Neural progenitor cell (in vitro differentiated cells): ENCODE data around the gene TPBGL. TPM values are rescaled to one million over a fixed set of nuclear protein-coding genes. Genes with fewer than 3 reads are reported as not detected.

ENCODE experiments used
- DNase-seq: peaks from one replicate; pipeline ENCODE4 v3.0.0-alpha.2; 2016; ENCODE audit warnings: low spot score
- H2AFZ ChIP-seq: fragments of 200-600 bp; sonication (generic); replicated peaks from 2 replicates; pipeline ENCODE4 v1.6.1; 2016; ENCODE audit warnings: antibody characterized with exemption
- H3F3A ChIP-seq: fragments of 200-600 bp; sonication (generic); 2 replicates; pipeline ENCODE4 v1.6.1; 2016; ENCODE audit warnings: antibody characterized with exemption, low read depth
- H3K27ac ChIP-seq: fragments of 200-600 bp; sonication (generic); 2 replicates; pipeline ENCODE4 v1.5.1; 2016; ENCODE audit warnings: mild to moderate bottlenecking
- H3K27me3 ChIP-seq: fragments of 200-600 bp; sonication (generic); 2 replicates; pipeline ENCODE4 v1.6.1; 2016; ENCODE audit warnings: mild to moderate bottlenecking, moderate library complexity
- H3K36me3 ChIP-seq: fragments of 200-600 bp; sonication (generic); 2 replicates; pipeline ENCODE4 v1.5.1; 2016
- H3K4me1 ChIP-seq: fragments of 200-600 bp; sonication (generic); 2 replicates; pipeline ENCODE4 v1.6.1; 2016; ENCODE audit warnings: mixed run types
- H3K4me2 ChIP-seq: fragments of 200-600 bp; sonication (generic); 2 replicates; pipeline ENCODE4 v1.6.1; 2016
- H3K4me3 ChIP-seq: fragments of 200-600 bp; sonication (generic); 2 replicates; pipeline ENCODE4 v1.5.1; 2016
- H3K79me2 ChIP-seq: fragments of 200-600 bp; sonication (generic); 2 replicates; pipeline ENCODE4 v1.6.1; 2016; ENCODE audit warnings: low read depth
- H3K9ac ChIP-seq: fragments of 200-600 bp; sonication (generic); 2 replicates; pipeline ENCODE4 v1.6.1; 2016
- H3K9me3 ChIP-seq: fragments of 200-600 bp; sonication (generic); 2 replicates; pipeline ENCODE4 v1.5.1; 2016; ENCODE audit warnings: low read depth
- H4K20me1 ChIP-seq: fragments of 200-600 bp; sonication (generic); 2 replicates; pipeline ENCODE4 v1.6.1; 2016; ENCODE audit warnings: low read depth
- H3K27ac Mint-ChIP-seq: 3 replicates; pipeline ENCODE4 v1.8.0; 2021; ENCODE audit warnings: mixed read lengths
- H3K27me3 Mint-ChIP-seq: 2 replicates; pipeline ENCODE4 v1.8.0; 2022; ENCODE audit warnings: low read depth, mild to moderate bottlenecking, inconsistent platforms, moderate library complexity, mixed read lengths; ENCODE audit not compliant: insufficient read depth
- H3K36me3 Mint-ChIP-seq: 3 replicates; pipeline ENCODE4 v1.8.0; 2021; ENCODE audit warnings: mixed read lengths
- H3K4me1 Mint-ChIP-seq: 3 replicates; pipeline ENCODE4 v1.8.0; 2021; ENCODE audit warnings: mixed read lengths
- H3K4me3 Mint-ChIP-seq: 3 replicates; pipeline ENCODE4 v1.8.0; 2021; ENCODE audit warnings: mild to moderate bottlenecking, moderate library complexity, mixed read lengths
- H3K9me3 Mint-ChIP-seq: 3 replicates; pipeline ENCODE4 v1.8.0; 2020; ENCODE audit warnings: mixed read lengths
- CTCF ChIP-seq: fragments of 200-600 bp; sonication (generic); IDR thresholded peaks from 2 replicates; pipeline ENCODE4 v1.5.1; 2017; ENCODE audit warnings: antibody characterized with exemption, mild to moderate bottlenecking
- EZH2 ChIP-seq: fragments of 200-600 bp; sonication (generic); IDR thresholded peaks from 2 replicates; pipeline ENCODE4 v1.6.1; 2017; ENCODE audit warnings: antibody characterized with exemption, mild to moderate bottlenecking, moderate library complexity
- EZH2phosphoT487 ChIP-seq: fragments of 200-600 bp; sonication (generic); IDR thresholded peaks from 2 replicates; pipeline ENCODE4 v1.6.1; 2017; ENCODE audit warnings: antibody characterized with exemption
- total RNA-seq: library from RNA; depleted of rRNA; stranded (reverse); fragments of >200 nt; gene quantifications from 2 replicates; pipeline ENCODE4 v1.2.3, GENCODE V29; 2015; ENCODE audit warnings: low replicate concordance

The TPBGL gene
- total RNA-seq, 1 donor from 2014 or later, result not detected

GRCh38 chr11:75204012-75204674 lies 36.4 kb upstream of the TPBGL start:
- peaks cover 16% of the 10 kb centered on the region for H3K4me1 Mint-ChIP-seq

DNA sequence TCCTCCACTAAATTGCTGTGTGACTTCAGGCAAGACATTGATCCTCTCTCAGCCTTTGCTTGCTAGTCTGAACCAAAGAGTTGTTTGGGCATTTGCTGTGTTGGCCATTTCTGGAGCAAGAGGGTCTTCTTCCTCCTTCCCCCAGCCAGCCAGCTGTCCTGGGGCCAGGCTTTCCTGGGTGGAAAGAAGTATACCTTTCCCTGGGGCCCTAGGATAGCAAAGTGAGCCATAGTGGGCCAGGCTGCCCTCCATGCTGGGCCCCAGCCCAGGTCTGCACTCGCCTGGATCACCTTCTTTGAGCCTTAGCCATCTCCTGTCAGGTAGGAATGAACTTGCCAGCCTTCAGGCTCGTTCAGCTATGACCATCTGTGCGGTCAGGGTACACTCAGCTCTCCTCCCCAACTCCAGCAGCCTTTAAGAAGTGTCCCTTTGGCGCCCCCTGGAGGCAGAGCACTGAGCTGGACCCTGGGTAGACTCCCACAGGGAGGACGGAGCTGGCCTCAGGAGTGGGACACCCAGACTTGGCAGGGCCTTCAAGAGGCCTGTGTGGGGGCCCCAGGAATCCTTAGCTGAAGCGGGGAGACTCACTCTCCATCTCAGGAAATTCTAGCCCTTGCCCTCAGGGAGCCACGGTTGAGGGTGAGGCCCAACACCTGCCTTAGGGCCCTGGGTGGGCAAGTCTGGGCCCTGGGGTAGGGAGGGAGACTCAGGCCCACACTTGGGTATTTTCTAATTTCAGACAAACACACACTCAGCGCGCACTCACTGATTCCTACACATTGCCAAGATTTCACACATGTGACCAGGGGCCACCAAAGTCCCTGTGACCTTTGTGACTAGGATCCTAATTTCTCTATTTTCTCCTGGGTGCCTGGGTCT lies 35.6 kb upstream of the TPBGL start:
- no peak for TF ChIP-seq EZH2phosphoT487
- no peak for TF ChIP-seq EZH2
- TF ChIP-seq CTCF, result peak; percentile 92
- no peak overlapping the region for H3K27ac ChIP-seq

More at GRCh38 chr11:75204012-75204674, 36.4 kb upstream of the TPBGL start:
- no peak overlapping the region for H2AFZ ChIP-seq
- TF ChIP-seq EZH2phosphoT487 (no peak), EZH2 (no peak), CTCF (no peak)
- H3K9me3 Mint-ChIP-seq, result no peaks in the 10 kb centered on the region
- H3K27me3 ChIP-seq, result peaks cover 9% of the 10 kb centered on the region
- no peak overlapping the region for H3K4me3 ChIP-seq
- no peaks in the 10 kb centered on the region for H3K36me3 ChIP-seq
- no peak overlapping the region for H3K4me3 Mint-ChIP-seq
- peaks cover 3% of the 10 kb centered on the region for H3K4me1 ChIP-seq
- no peak for DNase-seq
- H3F3A ChIP-seq, result no peaks in the 10 kb centered on the region
- no peaks in the 10 kb centered on the region for H4K20me1 ChIP-seq
- H3K27ac Mint-ChIP-seq, result peak overlapping the region; percentile 42
- H3K9ac ChIP-seq, result no peak overlapping the region
- no peaks in the 10 kb centered on the region for H3K36me3 Mint-ChIP-seq
- H3K9me3 ChIP-seq, result no peaks in the 10 kb centered on the region
- peaks cover 17% of the 10 kb centered on the region for H3K27me3 Mint-ChIP-seq
- no peaks in the 10 kb centered on the region for H3K79me2 ChIP-seq
- H3K27ac ChIP-seq, result no peak overlapping the region
- no peak overlapping the region for H3K4me2 ChIP-seq

GRCh38 chr11:75205564-75206020 lies 35.0 kb upstream of the TPBGL start:
- no peak overlapping the region for H3K4me2 ChIP-seq
- H3F3A ChIP-seq, result no peaks in the 10 kb centered on the region
- H3K9ac ChIP-seq, result no peak overlapping the region
- peaks cover 9% of the 10 kb centered on the region for H3K27me3 ChIP-seq
- Mint-ChIP-seq H3K36me3 (no peaks in the 10 kb centered on the region), H3K27me3 (peaks cover 12% of the 10 kb centered on the region), H3K27ac (peak overlapping the region; percentile 60), H3K4me1 (peaks cover 14% of the 10 kb centered on the region), H3K9me3 (no peaks in the 10 kb centered on the region), H3K4me3 (no peak overlapping the region)
- H3K79me2 ChIP-seq, result no peaks in the 10 kb centered on the region
- H2AFZ ChIP-seq, result no peak overlapping the region
- no peaks in the 10 kb centered on the region for H3K9me3 ChIP-seq
- H3K27ac ChIP-seq, result no peak overlapping the region
- H4K20me1 ChIP-seq, result no peaks in the 10 kb centered on the region
- no peak for TF ChIP-seq CTCF
- no peak for TF ChIP-seq EZH2
- no peak for TF ChIP-seq EZH2phosphoT487
- no peak overlapping the region for H3K4me3 ChIP-seq
- H3K4me1 ChIP-seq, result peaks cover 3% of the 10 kb centered on the region
- DNase-seq, result no peak
- H3K36me3 ChIP-seq, result no peaks in the 10 kb centered on the region

More for the DNA sequence above, 35.6 kb upstream of the TPBGL start:
- Histone ChIP-seq H3K4me3 (no peak overlapping the region), H4K20me1 (no peaks in the 10 kb centered on the region), H3K9ac (no peak overlapping the region), H3K36me3 (no peaks in the 10 kb centered on the region), H3K4me1 (peaks cover 3% of the 10 kb centered on the region), H3K4me2 (no peak overlapping the region), H2AFZ (no peak overlapping the region), H3F3A (no peaks in the 10 kb centered on the region), H3K9me3 (no peaks in the 10 kb centered on the region), H3K79me2 (no peaks in the 10 kb centered on the region), H3K27me3 (peaks cover 9% of the 10 kb centered on the region)
- DNase-seq, result peak; percentile 92
- peaks cover 13% of the 10 kb centered on the region for H3K27me3 Mint-ChIP-seq
- no peaks in the 10 kb centered on the region for H3K36me3 Mint-ChIP-seq
- H3K4me1 Mint-ChIP-seq, result peaks cover 14% of the 10 kb centered on the region
- no peaks in the 10 kb centered on the region for H3K9me3 Mint-ChIP-seq
- no peak overlapping the region for H3K4me3 Mint-ChIP-seq
- H3K27ac Mint-ChIP-seq, result peak overlapping the region; percentile 60
